Measurements from ENCODE around the gene PTPRR.
A peak's percentile ranks its signal among the peaks of the same experiment; 100 is the strongest.
"Not testable (repeated sequence)": the region's sequence is repeated elsewhere in the genome, so short reads cannot be mapped to it uniquely, and the experiment has no call there.

The PTPRR gene

GRCh38 chr12:70840656-70841350, 79.7 kb downstream of the PTPRR start:
- peak; percentile 22 for DNase-seq

DNA sequence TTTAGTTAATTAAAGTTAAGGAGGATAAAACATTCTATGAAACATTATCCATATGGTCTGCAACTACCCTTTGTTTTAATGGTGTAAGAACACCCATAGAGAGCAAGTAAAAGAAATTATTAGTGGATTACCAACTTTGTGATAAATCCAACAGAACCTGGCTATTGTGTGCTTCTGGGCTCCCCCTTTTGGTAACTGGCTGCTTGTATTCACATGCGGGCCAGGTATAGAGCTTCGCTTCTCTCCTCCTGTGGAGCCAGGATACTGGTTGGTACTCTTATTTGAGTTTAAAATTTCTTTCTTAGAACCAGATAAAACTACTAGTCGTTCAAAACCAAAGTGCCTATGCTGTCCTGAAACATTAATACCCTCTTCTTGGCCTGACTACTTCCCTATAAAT, 81.0 kb downstream of the PTPRR start:
- DNase-seq, result no peak

DNA sequence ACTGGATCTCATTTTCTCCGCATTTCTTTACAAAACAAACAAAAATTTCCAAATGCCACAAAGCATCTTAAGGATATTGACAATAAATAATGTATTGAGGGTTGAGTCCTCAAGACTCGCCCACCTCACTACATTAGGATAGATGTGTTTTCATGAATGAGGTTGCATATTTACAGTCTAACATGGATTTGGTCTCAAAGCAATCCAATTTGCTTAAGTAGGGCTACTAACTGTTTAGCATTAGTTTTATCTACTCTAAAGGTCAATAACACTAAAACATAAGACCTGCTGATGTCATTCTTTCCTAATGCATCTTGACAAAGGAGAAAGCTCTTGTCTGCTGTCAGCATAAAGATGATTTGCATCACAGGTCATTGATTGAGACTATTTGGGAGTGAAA, 82.4 kb downstream of the PTPRR start:
- DNase-seq, result no peak

DNA sequence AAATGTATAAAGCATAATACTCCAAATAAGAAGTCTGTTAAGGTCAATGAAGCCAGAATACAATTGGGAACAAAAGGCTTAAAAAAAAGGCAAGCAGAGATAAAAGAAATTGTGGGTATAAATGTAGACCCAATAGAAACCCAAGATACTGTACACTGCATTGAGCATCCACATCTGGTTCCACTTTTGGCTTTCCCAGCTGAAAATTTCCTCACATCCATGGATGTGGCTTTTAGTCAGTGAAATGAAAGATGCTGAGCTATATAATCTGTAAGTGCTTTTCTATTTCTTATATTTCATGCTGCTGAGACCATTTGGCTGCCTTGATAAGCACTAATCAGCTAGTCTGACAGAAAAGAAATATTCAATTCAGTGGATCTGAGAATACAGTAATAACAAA, 83.5 kb downstream of the PTPRR start:
- DNase-seq, result peak; percentile 11

- no peak for DNase-seq
Observed at GRCh38 chr12:70835948-70836347, 84.6 kb downstream of the PTPRR start.

DNA sequence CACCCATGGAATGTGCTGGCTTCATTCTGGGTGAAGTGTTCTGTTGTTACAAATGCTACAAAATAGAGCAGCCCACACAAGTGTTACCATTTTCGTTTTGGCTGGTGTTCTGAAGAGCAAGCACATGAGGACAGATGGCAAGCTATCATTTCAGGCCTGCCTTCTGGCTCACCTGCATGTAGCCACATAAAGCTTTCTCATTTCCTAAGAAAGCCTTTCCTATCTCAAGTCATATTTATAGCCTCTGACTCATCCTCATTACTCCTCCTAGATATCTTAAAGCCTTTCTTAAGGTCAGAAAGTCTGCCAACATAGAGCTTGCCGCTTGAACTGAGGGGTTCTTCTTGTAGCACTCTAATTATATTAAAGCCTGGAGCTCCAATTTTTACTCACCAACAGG, 89.0 kb downstream of the PTPRR start:
- DNase-seq, result peak; percentile 12

GRCh38 chr12:70830221-70831061, 90.1 kb downstream of the PTPRR start:
- DNase-seq, result no peak

DNA sequence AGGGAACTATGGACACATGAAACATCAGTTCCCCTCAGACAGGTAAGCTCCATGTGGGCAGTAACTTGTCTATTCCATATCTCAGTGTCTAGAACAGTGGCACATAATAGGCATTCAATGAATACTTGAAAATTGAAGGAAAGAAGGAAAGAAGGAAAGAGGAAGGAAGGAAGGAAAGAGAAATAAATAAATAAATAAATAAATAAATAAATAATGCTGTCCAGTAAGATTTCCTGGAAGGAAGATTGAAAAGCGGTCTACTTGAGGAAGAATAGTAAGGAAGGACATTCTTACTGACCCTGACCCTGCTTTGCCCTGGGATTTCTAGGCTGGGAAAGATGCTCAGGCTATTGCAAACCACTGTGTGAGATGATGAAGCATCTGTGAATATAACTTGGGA, 91.5 kb downstream of the PTPRR start:
- DNase-seq, result no peak

DNA sequence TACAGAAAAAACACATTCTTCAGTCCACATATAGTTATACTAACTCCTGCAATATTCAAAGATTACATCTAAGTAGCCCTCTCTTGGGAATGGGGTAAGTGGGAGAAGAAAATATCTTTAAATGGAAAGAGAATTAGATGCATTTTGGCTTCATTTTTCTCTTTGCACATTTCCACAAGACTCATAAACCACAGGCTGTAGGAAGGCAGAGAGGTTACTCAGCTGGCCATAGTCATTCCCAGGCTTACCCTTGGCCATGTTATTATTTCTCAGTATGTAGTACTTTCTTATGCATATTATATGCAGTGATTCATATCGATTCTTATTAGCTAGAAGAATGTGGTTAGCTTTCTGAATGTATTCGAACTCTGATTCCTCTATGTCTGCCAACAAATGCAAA, 92.2 kb downstream of the PTPRR start:
- DNase-seq, result peak; percentile 74

GRCh38 chr12:70826156-70826555, 94.4 kb downstream of the PTPRR start:
- DNase-seq, result no peak

DNA sequence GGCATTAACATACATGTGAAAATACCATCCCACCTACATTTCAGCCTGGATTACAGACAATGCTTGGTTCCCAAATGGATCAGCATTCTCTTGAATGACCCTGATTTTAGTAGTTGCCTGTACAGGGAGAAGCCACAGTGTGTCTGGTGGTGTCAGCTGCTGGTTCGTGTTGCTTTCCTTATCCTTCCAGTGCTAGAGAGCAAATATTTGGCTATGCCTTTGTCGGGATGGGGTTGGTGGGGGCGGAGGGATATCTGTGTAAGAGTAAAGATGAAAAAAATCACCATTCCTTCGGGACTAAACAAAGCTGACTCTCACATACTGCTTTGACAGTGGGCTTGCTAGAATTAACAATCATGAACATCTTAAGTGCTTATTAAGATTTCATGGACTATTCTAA, 96.0 kb downstream of the PTPRR start:
- DNase-seq, result no peak

- DNase-seq, result no peak
Observed at GRCh38 chr12:70823182-70823976, 97.2 kb downstream of the PTPRR start.

- no peak for DNase-seq
Observed at GRCh38 chr12:70822412-70822811, 98.1 kb downstream of the PTPRR start.

DNA sequence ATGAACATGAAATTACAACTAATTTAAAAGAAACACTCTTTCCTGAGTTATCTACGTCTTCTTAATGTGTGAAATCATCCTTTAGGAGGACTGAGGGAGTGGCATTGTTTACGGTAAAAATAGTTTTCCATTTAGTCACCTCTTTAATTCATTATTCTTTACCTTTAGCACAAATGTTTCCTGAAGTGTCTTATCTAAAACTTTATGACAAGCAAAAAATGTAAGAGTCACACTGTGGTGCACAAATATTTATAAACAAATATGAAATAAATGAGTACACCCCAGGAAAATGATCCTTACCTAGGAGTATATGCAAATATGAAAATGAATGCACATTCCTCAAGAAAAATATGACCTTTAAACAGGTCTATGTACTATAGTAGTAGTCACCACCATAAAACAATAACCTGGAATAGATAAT, 104.6 kb downstream of the PTPRR start:
- no peak for DNase-seq

DNA sequence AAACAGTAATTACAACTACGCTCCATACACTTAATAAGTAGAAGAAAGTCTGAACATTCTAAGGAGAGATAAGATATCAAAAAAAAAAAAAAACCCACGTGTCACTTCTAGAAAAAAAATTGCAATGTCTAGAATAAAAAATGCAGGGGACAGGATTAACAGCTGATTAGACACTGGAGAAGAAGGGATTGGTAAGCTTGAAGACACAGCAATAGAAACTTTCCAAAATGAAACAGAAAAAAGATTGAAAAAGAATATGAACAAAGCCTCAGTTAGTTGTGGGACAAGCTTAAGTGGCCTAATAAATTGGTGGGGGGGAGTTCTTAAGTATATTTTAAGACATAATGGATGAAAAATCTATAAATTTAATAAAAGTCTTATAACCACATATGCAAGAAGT, 105.5 kb downstream of the PTPRR start:
- DNase-seq, result no peak

DNA sequence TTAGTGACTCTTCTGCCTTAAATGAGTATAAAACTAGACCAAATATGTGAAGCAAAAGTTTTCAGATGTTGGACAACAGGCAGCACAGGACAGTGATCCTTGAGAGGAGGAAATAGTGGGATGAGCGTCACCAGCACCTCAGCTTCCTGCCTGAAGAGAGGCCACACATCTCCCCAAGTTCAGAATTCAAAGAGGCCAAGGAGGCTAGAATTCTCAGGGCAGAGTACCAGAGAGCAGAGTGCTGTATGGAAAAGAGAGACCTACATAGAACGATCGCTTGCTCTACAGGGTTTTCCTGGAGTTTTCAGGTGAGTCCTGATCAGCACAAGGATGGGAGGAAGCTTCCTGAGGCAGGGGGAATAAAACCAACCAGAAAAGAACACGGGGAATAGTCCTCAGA, 107.0 kb downstream of the PTPRR start:
- DNase-seq, result no peak

GRCh38 chr12:70812136-70812535, 108.4 kb downstream of the PTPRR start:
- no peak for DNase-seq

DNA sequence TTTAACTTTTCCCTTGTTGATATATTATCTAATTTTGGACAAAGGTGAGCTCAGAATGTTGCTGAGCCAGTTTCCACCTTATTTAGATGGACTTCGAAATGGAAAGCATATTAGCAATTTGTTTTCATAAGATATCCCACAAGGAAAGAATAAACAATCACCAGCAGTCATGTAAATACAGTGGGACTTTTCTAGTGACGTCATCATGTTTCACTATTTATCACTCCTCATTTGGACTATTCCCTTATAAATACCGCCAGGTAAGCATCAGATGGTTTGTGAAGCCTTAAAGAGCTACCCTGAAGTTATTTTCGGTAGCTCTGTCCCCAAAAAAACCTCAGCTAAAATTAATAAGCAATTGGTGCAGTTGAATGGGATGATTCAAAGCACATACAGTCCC, 110.7 kb downstream of the PTPRR start:
- no peak for DNase-seq

DNA sequence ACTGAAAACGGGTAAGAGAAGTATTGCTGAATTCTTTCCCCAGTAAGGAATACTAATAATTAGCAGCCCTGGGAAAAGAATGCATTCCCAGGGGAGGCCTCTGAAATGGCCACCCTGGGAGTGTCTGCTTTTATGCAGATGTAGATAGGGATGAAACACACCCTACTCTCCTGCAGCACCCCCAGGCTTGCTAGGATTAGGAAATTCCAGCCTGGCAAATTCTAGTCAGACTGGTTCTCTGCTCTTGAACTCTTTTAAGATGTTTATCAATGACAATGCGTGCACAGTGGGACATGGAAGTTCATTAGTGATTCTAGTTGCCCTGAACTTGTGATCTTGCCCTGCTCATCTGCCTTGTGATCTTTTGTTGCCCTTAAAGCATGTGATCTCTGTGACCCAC, 112.5 kb downstream of the PTPRR start:
- DNase-seq, result not testable (repeated sequence)

- DNase-seq, result no peak
Observed at GRCh38 chr12:70806827-70807226, 113.7 kb downstream of the PTPRR start.

- DNase-seq, result no peak
Observed at GRCh38 chr12:70806043-70806442, 114.5 kb downstream of the PTPRR start.

DNA sequence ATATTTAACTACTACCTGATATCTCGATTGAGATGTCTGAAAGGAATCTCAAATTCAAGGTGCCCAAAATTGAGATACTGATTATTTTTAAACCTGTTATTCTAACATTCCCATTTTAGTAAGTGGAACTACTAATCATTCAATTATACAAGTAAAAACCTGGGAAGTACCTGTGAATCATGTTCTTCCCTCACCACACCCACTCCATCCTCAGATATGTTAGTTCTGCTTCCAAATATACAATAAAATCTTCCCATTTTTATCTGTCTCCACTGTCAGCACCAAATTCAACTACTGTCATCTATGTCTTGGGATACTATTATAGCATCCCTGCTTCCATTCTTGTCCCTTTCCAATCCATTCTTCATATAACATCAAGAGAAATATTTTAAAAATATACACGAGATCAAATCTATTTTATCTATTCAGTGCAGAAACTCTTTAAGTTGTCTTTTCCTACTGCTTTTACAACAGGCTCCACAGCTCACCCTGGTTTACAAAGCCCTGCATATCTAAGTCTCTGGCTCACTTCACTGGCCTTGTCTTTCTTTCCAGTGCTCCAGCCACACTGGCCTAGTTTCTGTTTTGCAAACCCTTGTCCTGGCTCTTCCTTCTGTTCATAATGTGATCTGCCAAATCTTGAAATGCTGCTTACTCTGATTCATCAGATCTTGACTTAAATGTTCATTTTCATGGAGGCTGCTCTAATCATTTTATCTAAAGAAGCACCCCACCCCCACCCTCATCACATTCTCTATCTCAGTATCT, 122.3 kb downstream of the PTPRR start:
- DNase-seq, result no peak

- no peak for DNase-seq
Observed at GRCh38 chr12:70796989-70797388, 123.5 kb downstream of the PTPRR start.

Data from fibroblast of skin of abdomen (primary cell).